K562 (cell line): Measurements from ENCODE around the gene DAPK2. TPM values are rescaled to one million over a fixed set of nuclear protein-coding genes. Genes with fewer than 3 reads are reported as not detected.

Experiments
- ARNT ChIP-seq, 2 experiments: fragments of 450-650 bp; IDR thresholded peaks; 2 replicates each; pipeline ENCODE4 v1.6.1; 2016; ENCODE audit warnings: mild to moderate bottlenecking in 1 of 2
- FOXK2 ChIP-seq, 2 experiments: fragments of 450-650 bp; IDR thresholded peaks in 1 of 2; conservative IDR thresholded peaks in 1 of 2; 2 replicates each; pipeline ENCODE4 v1.6.1; 2016; ENCODE audit warnings: low read depth in 2 of 2, mild to moderate bottlenecking in 1 of 2
- MAZ ChIP-seq, 2 experiments: fragments of 450-650 bp in 1 of 2; sonication (generic) in 1 of 2; formaldehyde crosslinking; IDR thresholded peaks in 1 of 2; conservative IDR thresholded peaks in 1 of 2; 2 replicates each; pipeline versions ENCODE4 v1.4.0 to v1.5.0; 2020; ENCODE audit warnings: mild to moderate bottlenecking in 1 of 2, missing genetic modification reagents in 1 of 2
- MXI1 ChIP-seq: IDR thresholded peaks from 2 replicates; pipeline ENCODE4 v1.6.1; 2011; ENCODE audit warnings: low read depth, mild to moderate bottlenecking, improper control_type of control experiment, low read length
- POLR3A ChIP-seq: IDR thresholded peaks from 2 replicates; pipeline ENCODE4 v1.6.1; 2011; ENCODE audit warnings: borderline replicate concordance, mild to moderate bottlenecking, moderate library complexity; ENCODE audit not compliant: insufficient read length, insufficient read depth; ENCODE audit errors: extremely low read depth
- PTTG1 ChIP-seq: fragments of 450-650 bp; IDR thresholded peaks from 2 replicates; pipeline ENCODE4 v1.6.1; 2016; ENCODE audit warnings: low read depth, mild to moderate bottlenecking, missing genetic modification characterization, missing compliant biosample characterization
- RBFOX2 ChIP-seq: fragments of 200-400 bp; formaldehyde crosslinking; IDR thresholded peaks from 2 replicates; pipeline ENCODE4 v1.6.1; 2017; ENCODE audit warnings: low read depth, mild to moderate bottlenecking, low read length, moderate library complexity
- SMAD1 ChIP-seq: fragments of 150-350 bp; IDR thresholded peaks from 2 replicates; pipeline ENCODE4 v1.6.1; 2014; ENCODE audit warnings: low read length, low read depth; ENCODE audit not compliant: partially characterized antibody
- SP2 ChIP-seq: IDR thresholded peaks from 2 replicates; pipeline ENCODE4 v1.6.1; 2011; ENCODE audit warnings: mild to moderate bottlenecking, low read depth, low read length, moderate library complexity; ENCODE audit not compliant: poor library complexity, severe bottlenecking; ENCODE audit errors: extremely low read depth
- SPI1 ChIP-seq: IDR thresholded peaks from 2 replicates; pipeline ENCODE4 v1.6.1; 2011; ENCODE audit warnings: low read depth, low read length, control low read depth, borderline replicate concordance
- THRAP3 ChIP-seq: fragments of 450-650 bp; IDR thresholded peaks from 2 replicates; pipeline ENCODE4 v1.6.1; 2016; ENCODE audit warnings: mild to moderate bottlenecking, inconsistent platforms, borderline replicate concordance
- ZC3H8 ChIP-seq: fragments of 450-650 bp; IDR thresholded peaks from 2 replicates; pipeline ENCODE4 v1.6.1; 2017
- ZNF644 ChIP-seq: fragments of 200-800 bp; sonication (Bioruptor generic); IDR thresholded peaks from 2 replicates; pipeline ENCODE4 v1.6.1; 2016; ENCODE audit warnings: low read depth, missing genetic modification characterization, missing compliant biosample characterization
- polyA plus RNA-seq, 8 experiments: library from polyadenylated mRNA; depleted of rRNA in 4 of 8; stranded (reverse) in 5 of 8; unstranded in 3 of 8; fragments of >200 nt; fragmentation: Nextera tagmentation in 2 of 8; fragmentation: Illumina TruSeq in 1 of 8; extraction: Ambion mirVana in 2 of 8; extraction: Trizol in 1 of 8; gene quantifications; 2 replicates each; pipeline versions ENCODE4 v1.2.1 to v1.2.3, GENCODE V29; 2011 to 2014; ENCODE audit warnings: inconsistent platforms in 1 of 8, missing spikeins in 1 of 8
- total RNA-seq, 7 experiments: library from RNA; depleted of rRNA in 6 of 7; stranded (reverse); fragments of >200 nt in 6 of 7; fragmentation: Illumina TruSeq in 2 of 7; extraction: Trizol in 2 of 7; gene quantifications; 2 replicates each; pipeline versions ENCODE4 v1.2.1 to v1.2.3, GENCODE V29; 2011 to 2021; ENCODE audit warnings: low replicate concordance in 1 of 7
- TF ChIP-seq, protein P1 (sequence below): sonication (generic); formaldehyde crosslinking; IDR thresholded peaks from 2 replicates; pipeline ENCODE4 v1.8.0; 2022; ENCODE audit warnings: missing genetic modification reagents, mild to moderate bottlenecking, borderline replicate concordance
- TF ChIP-seq, protein P2 (sequence below): fragments of 200-800 bp; sonication (Bioruptor generic); IDR thresholded peaks from 2 replicates; pipeline ENCODE4 v1.6.1; 2017; ENCODE audit warnings: missing genetic modification characterization, missing compliant biosample characterization
- TF ChIP-seq, protein P3 (sequence below): fragments of 200-400 bp; formaldehyde crosslinking; IDR thresholded peaks from 2 replicates; pipeline ENCODE4 v1.6.1; 2017; ENCODE audit warnings: mild to moderate bottlenecking, low read depth, low read length, moderate library complexity
- TF ChIP-seq, protein P4 (sequence below): conservative IDR thresholded peaks from 2 replicates; pipeline ENCODE4 v1.6.1; 2011; ENCODE audit warnings: low read depth, mild to moderate bottlenecking, low read length; ENCODE audit not compliant: control insufficient read depth

The DAPK2 gene
- total and polyA plus RNA-seq, 9 of the 15 experiments (the other 6 are each of a cell fraction or from before 2014, with no cell fraction given), result 0.14 to 5.2 (median 2.2) TPM

DNA sequence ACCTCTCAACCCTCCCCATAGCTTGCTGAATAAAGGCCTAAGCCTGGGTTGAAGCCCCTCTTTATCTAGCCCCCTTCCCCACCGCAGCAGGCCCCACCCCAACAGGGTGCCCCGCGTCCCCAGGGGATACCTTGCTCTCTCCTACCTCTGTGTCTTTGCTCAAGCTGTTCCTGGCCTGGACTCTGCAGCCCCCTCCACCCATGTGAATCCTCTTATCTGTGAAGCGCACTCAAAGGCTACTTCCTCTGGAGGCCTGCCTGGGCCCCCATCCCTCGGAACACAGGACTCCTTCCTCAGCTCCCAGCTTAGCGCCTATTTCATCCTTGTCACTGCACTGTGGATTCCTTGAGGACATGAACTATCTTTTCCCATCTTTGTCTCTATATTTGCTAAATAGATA, 151.1 kb downstream of the DAPK2 start (continued):
- TF ChIP-seq ZNF644 (tag) (peak; percentile 65; the same call in 1 of the 2 replicates), MAZ (CRISPR knock-in tag; conservative IDR thresholded peaks at IDR 0.05 in 1 of 2, IDR thresholded peaks at IDR 0.05 in 1 of 2) (peak in 1 of 2 experiments; percentile 83; a peak in 3 of 4 replicates), POLR3A (no peak), FOXK2 (conservative IDR thresholded peaks at IDR 0.05 in 1 of 2, IDR thresholded peaks at IDR 0.05 in 1 of 2; ENCODE audit: low read depth in 2 of 2) (no peak), THRAP3 (no peak), MXI1 (no peak), ARNT (IDR thresholded peaks at IDR 0.05) (0 out of 4 replicates have a peak, but pooled peaks of 1 of the 2 experiments have one; percentile 40), ZC3H8 (no peak), SP2 (no peak), SPI1 (peak; percentile 89), PTTG1 (no peak), SMAD1 (peak; percentile 9), RBFOX2 (peak; percentile 53)
- TF ChIP-seq, protein P1, sequence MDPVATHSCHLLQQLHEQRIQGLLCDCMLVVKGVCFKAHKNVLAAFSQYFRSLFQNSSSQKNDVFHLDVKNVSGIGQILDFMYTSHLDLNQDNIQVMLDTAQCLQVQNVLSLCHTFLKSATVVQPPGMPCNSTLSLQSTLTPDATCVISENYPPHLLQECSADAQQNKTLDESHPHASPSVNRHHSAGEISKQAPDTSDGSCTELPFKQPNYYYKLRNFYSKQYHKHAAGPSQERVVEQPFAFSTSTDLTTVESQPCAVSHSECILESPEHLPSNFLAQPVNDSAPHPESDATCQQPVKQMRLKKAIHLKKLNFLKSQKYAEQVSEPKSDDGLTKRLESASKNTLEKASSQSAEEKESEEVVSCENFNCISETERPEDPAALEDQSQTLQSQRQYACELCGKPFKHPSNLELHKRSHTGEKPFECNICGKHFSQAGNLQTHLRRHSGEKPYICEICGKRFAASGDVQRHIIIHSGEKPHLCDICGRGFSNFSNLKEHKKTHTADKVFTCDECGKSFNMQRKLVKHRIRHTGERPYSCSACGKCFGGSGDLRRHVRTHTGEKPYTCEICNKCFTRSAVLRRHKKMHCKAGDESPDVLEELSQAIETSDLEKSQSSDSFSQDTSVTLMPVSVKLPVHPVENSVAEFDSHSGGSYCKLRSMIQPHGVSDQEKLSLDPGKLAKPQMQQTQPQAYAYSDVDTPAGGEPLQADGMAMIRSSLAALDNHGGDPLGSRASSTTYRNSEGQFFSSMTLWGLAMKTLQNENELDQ (CRISPR knock-in tag), result no peak
- TF ChIP-seq, protein P2, sequence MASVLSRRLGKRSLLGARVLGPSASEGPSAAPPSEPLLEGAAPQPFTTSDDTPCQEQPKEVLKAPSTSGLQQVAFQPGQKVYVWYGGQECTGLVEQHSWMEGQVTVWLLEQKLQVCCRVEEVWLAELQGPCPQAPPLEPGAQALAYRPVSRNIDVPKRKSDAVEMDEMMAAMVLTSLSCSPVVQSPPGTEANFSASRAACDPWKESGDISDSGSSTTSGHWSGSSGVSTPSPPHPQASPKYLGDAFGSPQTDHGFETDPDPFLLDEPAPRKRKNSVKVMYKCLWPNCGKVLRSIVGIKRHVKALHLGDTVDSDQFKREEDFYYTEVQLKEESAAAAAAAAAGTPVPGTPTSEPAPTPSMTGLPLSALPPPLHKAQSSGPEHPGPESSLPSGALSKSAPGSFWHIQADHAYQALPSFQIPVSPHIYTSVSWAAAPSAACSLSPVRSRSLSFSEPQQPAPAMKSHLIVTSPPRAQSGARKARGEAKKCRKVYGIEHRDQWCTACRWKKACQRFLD, result peak; percentile 57; the same call in 1 of the 2 replicates
- TF ChIP-seq, protein P3, sequence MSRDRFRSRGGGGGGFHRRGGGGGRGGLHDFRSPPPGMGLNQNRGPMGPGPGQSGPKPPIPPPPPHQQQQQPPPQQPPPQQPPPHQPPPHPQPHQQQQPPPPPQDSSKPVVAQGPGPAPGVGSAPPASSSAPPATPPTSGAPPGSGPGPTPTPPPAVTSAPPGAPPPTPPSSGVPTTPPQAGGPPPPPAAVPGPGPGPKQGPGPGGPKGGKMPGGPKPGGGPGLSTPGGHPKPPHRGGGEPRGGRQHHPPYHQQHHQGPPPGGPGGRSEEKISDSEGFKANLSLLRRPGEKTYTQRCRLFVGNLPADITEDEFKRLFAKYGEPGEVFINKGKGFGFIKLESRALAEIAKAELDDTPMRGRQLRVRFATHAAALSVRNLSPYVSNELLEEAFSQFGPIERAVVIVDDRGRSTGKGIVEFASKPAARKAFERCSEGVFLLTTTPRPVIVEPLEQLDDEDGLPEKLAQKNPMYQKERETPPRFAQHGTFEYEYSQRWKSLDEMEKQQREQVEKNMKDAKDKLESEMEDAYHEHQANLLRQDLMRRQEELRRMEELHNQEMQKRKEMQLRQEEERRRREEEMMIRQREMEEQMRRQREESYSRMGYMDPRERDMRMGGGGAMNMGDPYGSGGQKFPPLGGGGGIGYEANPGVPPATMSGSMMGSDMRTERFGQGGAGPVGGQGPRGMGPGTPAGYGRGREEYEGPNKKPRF, result no peak
- TF ChIP-seq, protein P4, sequence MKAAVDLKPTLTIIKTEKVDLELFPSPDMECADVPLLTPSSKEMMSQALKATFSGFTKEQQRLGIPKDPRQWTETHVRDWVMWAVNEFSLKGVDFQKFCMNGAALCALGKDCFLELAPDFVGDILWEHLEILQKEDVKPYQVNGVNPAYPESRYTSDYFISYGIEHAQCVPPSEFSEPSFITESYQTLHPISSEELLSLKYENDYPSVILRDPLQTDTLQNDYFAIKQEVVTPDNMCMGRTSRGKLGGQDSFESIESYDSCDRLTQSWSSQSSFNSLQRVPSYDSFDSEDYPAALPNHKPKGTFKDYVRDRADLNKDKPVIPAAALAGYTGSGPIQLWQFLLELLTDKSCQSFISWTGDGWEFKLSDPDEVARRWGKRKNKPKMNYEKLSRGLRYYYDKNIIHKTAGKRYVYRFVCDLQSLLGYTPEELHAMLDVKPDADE, result peak; percentile 63; the same call in 1 of the 2 replicates
